HEK293 (cell line): ENCODE data around the gene SSTR3.

Experiments used
- ATF2 ChIP-seq: fragments of 450-650 bp; formaldehyde crosslinking; IDR thresholded peaks from 2 replicates; pipeline ENCODE4 v1.5.1; 2016; ENCODE audit warnings: missing biosample characterization, missing genetic modification characterization, low read depth
- EGR2 ChIP-seq: fragments of 450-650 bp; formaldehyde crosslinking; IDR thresholded peaks from 2 replicates; pipeline ENCODE4 v1.5.1; 2016; ENCODE audit warnings: low read depth, missing biosample characterization, missing genetic modification characterization
- KLF16 ChIP-seq: fragments of 450-650 bp; formaldehyde crosslinking; IDR thresholded peaks from 2 replicates; pipeline ENCODE4 v1.5.1; 2017; ENCODE audit warnings: missing biosample characterization, missing genetic modification characterization
- OVOL3 ChIP-seq: fragments of 450-650 bp; formaldehyde crosslinking; IDR thresholded peaks from 2 replicates; pipeline ENCODE4 v1.5.1; 2016; ENCODE audit warnings: missing biosample characterization, missing genetic modification characterization
- PATZ1 ChIP-seq: fragments of 450-650 bp; formaldehyde crosslinking; IDR thresholded peaks from 2 replicates; pipeline ENCODE4 v1.5.1; 2016; ENCODE audit warnings: missing biosample characterization, missing genetic modification characterization
- PBX3 ChIP-seq: sonication (generic); formaldehyde crosslinking; IDR thresholded peaks from 2 replicates; pipeline ENCODE4 v1.8.1; 2022; ENCODE audit warnings: mild to moderate bottlenecking, moderate library complexity, missing genetic modification reagents
- PRDM1 ChIP-seq: fragments of 450-650 bp; formaldehyde crosslinking; IDR thresholded peaks from 2 replicates; pipeline ENCODE4; 2016; ENCODE audit warnings: missing biosample characterization, missing genetic modification characterization
- PRDM6 ChIP-seq: fragments of 450-650 bp; formaldehyde crosslinking; IDR thresholded peaks from 2 replicates; pipeline ENCODE4 v1.5.1; 2017; ENCODE audit warnings: missing biosample characterization, missing genetic modification characterization
- REPIN1 ChIP-seq: fragments of 450-650 bp; formaldehyde crosslinking; IDR thresholded peaks from 2 replicates; pipeline ENCODE4 v1.5.1; 2017; ENCODE audit warnings: missing biosample characterization, missing genetic modification characterization, low read depth
- ZBTB21 ChIP-seq: fragments of 450-650 bp; formaldehyde crosslinking; IDR thresholded peaks from 2 replicates; pipeline ENCODE4 v1.5.1; 2017; ENCODE audit warnings: missing biosample characterization, missing genetic modification characterization
- ZFHX2 ChIP-seq: fragments of 450-650 bp; formaldehyde crosslinking; conservative IDR thresholded peaks from 2 replicates; pipeline ENCODE4 v1.5.1; 2016; ENCODE audit warnings: missing biosample characterization, missing genetic modification characterization
- ZIC2 ChIP-seq: fragments of 450-650 bp; formaldehyde crosslinking; IDR thresholded peaks from 2 replicates; pipeline ENCODE4 v1.5.1; 2016; ENCODE audit warnings: missing biosample characterization, missing genetic modification characterization
- ZNF121 ChIP-seq: fragments of 450-650 bp; formaldehyde crosslinking; IDR thresholded peaks from 2 replicates; pipeline ENCODE4 v1.5.1; 2016; ENCODE audit warnings: missing biosample characterization, missing genetic modification characterization
- ZNF157 ChIP-seq: fragments of 450-650 bp; formaldehyde crosslinking; IDR thresholded peaks from 2 replicates; pipeline ENCODE4 v1.5.1; 2016; ENCODE audit warnings: missing biosample characterization, missing genetic modification characterization
- ZNF223 ChIP-seq: fragments of 450-650 bp; formaldehyde crosslinking; IDR thresholded peaks from 2 replicates; pipeline ENCODE4 v1.5.1; 2016; ENCODE audit warnings: missing biosample characterization, missing genetic modification characterization
- ZNF26 ChIP-seq: fragments of 450-650 bp; formaldehyde crosslinking; IDR thresholded peaks from 2 replicates; pipeline ENCODE4 v1.5.1; 2016; ENCODE audit warnings: missing biosample characterization, missing genetic modification characterization
- ZNF266 ChIP-seq: fragments of 450-650 bp; formaldehyde crosslinking; IDR thresholded peaks from 2 replicates; pipeline ENCODE4 v1.5.1; 2016; ENCODE audit warnings: missing biosample characterization, missing genetic modification characterization, low read depth
- ZNF324 ChIP-seq: fragments of 450-650 bp; formaldehyde crosslinking; IDR thresholded peaks from 2 replicates; pipeline ENCODE4 v1.5.1; 2016; ENCODE audit warnings: missing biosample characterization, missing genetic modification characterization
- ZNF335 ChIP-seq: fragments of 450-650 bp; formaldehyde crosslinking; conservative IDR thresholded peaks from 2 replicates; pipeline ENCODE4 v1.5.1; 2016; ENCODE audit warnings: missing biosample characterization, missing genetic modification characterization
- ZNF366 ChIP-seq: fragments of 450-650 bp; formaldehyde crosslinking; conservative IDR thresholded peaks from 2 replicates; pipeline ENCODE4 v1.5.1; 2016; ENCODE audit warnings: missing biosample characterization, missing genetic modification characterization
- ZNF37A ChIP-seq: fragments of 450-650 bp; IDR thresholded peaks from 2 replicates; pipeline ENCODE4 v1.5.1; 2018; ENCODE audit warnings: missing biosample characterization, missing genetic modification characterization
- ZNF473 ChIP-seq: fragments of 450-650 bp; formaldehyde crosslinking; IDR thresholded peaks from 2 replicates; pipeline ENCODE4 v1.5.1; 2017; ENCODE audit warnings: missing biosample characterization, missing genetic modification characterization
- ZNF510 ChIP-seq: fragments of 450-650 bp; formaldehyde crosslinking; IDR thresholded peaks from 2 replicates; pipeline ENCODE4 v1.5.1; 2018; ENCODE audit warnings: mild to moderate bottlenecking, missing genetic modification characterization, missing biosample characterization; ENCODE audit not compliant: insufficient replicate concordance
- ZNF514 ChIP-seq: fragments of 450-650 bp; formaldehyde crosslinking; IDR thresholded peaks from 2 replicates; pipeline ENCODE4 v1.5.1; 2016; ENCODE audit warnings: missing biosample characterization, missing genetic modification characterization
- ZNF623 ChIP-seq: fragments of 450-650 bp; formaldehyde crosslinking; IDR thresholded peaks from 2 replicates; pipeline ENCODE4 v1.5.1; 2016; ENCODE audit warnings: missing biosample characterization, missing genetic modification characterization
- ZNF664 ChIP-seq: fragments of 450-650 bp; formaldehyde crosslinking; IDR thresholded peaks from 2 replicates; pipeline ENCODE4 v1.5.1; 2016; ENCODE audit warnings: missing biosample characterization, missing genetic modification characterization
- ZNF670 ChIP-seq: fragments of 450-650 bp; formaldehyde crosslinking; IDR thresholded peaks from 2 replicates; pipeline ENCODE4 v1.5.1; 2016; ENCODE audit warnings: missing biosample characterization, missing genetic modification characterization, low read depth
- ZNF704 ChIP-seq: fragments of 450-650 bp; formaldehyde crosslinking; IDR thresholded peaks from 2 replicates; pipeline ENCODE4 v1.5.1; 2016; ENCODE audit warnings: missing biosample characterization, missing genetic modification characterization
- ZNF791 ChIP-seq: fragments of 450-650 bp; formaldehyde crosslinking; IDR thresholded peaks from 2 replicates; pipeline ENCODE4 v1.5.1; 2016; ENCODE audit warnings: missing biosample characterization, missing genetic modification characterization
- ZSCAN4 ChIP-seq: fragments of 450-650 bp; formaldehyde crosslinking; IDR thresholded peaks from 2 replicates; pipeline ENCODE4 v1.5.1; 2017; ENCODE audit warnings: missing biosample characterization, missing genetic modification characterization

Gene SSTR3

GRCh38 chr22:37212174-37212906 lies at the start of gene SSTR3 (continued):
- peak; percentile 17; the same call in 1 of the 2 replicates for TF ChIP-seq ZNF266 (tag by site-specific recombination)
- no peak for TF ChIP-seq ZNF223
- TF ChIP-seq ZSCAN4 (tag by site-specific recombination): no peak
- TF ChIP-seq ZNF335 (tag by site-specific recombination): no peak
- no peak for TF ChIP-seq ZNF121 (tag by site-specific recombination)
- no peak for TF ChIP-seq PBX3 (CRISPR knock-in tag)
- TF ChIP-seq REPIN1 (tag by site-specific recombination): no peak
- TF ChIP-seq ZNF623 (tag by site-specific recombination): no peak
- TF ChIP-seq ZNF366 (tag by site-specific recombination): peak; percentile 69
- no peak for TF ChIP-seq ZNF791 (tag by site-specific recombination)
- TF ChIP-seq ZFHX2 (tag by site-specific recombination): peak; percentile 95
- no peak for TF ChIP-seq ZNF26
- TF ChIP-seq ZNF704 (tag by site-specific recombination): no peak
- no peak for TF ChIP-seq ZNF664 (tag by site-specific recombination)
- TF ChIP-seq ZNF37A (tag by site-specific recombination): no peak
- peak; percentile 78 for TF ChIP-seq PRDM1 (tag by site-specific recombination)
- no peak for TF ChIP-seq PRDM6 (tag by site-specific recombination)
- TF ChIP-seq OVOL3 (tag by site-specific recombination): no peak
- no peak for TF ChIP-seq ZNF324 (tag by site-specific recombination)
- no peak for TF ChIP-seq ZNF514 (tag by site-specific recombination)
- no peak for TF ChIP-seq ZIC2 (tag by site-specific recombination)
- no peak for TF ChIP-seq ZNF157
- no peak for TF ChIP-seq ZNF473
- TF ChIP-seq EGR2 (tag by site-specific recombination): peak; percentile 99
- TF ChIP-seq ATF2 (tag by site-specific recombination): no peak
- peak; percentile 56; the same call in 1 of the 2 replicates for TF ChIP-seq PATZ1
- no peak for TF ChIP-seq KLF16 (tag by site-specific recombination)
- TF ChIP-seq ZNF670 (tag by site-specific recombination): no peak
- TF ChIP-seq ZBTB21 (tag by site-specific recombination): no peak
- no peak for TF ChIP-seq ZNF510
